Right atrium auricular region (tissue), 2 donors: ENCODE data around the gene ILK. TPM values are rescaled to one million over a fixed set of nuclear protein-coding genes. Genes with fewer than 3 reads are reported as not detected.

Experiments
- DNase-seq: peaks from one replicate; pipeline ENCODE4 v3.0.0-alpha.2; 2019; ENCODE audit warnings: low spot score
- H3K27ac ChIP-seq, 2 donors: fragments of 200-600 bp; sonication (generic); 1 replicate in 1 of 2; 2 replicates in 1 of 2; pipeline ENCODE4 v1.5.1; 2016 to 2019
- H3K27me3 ChIP-seq, 2 donors: fragments of 200-600 bp; sonication (generic); one replicate each; pipeline versions ENCODE4 v1.5.1 to v1.6.0; 2017 to 2019
- H3K36me3 ChIP-seq: fragments of 200-600 bp; sonication (generic); one replicate; pipeline ENCODE4 v1.5.1; 2016
- H3K4me1 ChIP-seq, 2 donors: fragments of 200-600 bp; sonication (generic); one replicate each; pipeline versions ENCODE4 v1.5.1 to v1.6.0; 2017 to 2019
- H3K4me3 ChIP-seq, 2 donors: fragments of 200-600 bp; sonication (generic); 1 replicate in 1 of 2; 2 replicates in 1 of 2; pipeline ENCODE4 v1.5.1; 2017 to 2019; ENCODE audit warnings: mild to moderate bottlenecking in 1 of 2, moderate library complexity in 1 of 2
- H3K9me3 ChIP-seq, 2 donors: fragments of 200-600 bp; sonication (generic); one replicate each; pipeline ENCODE4 v1.5.1; 2019
- total RNA-seq, 2 donors: library from RNA; depleted of rRNA; stranded (reverse); fragments of >200 nt; gene quantifications; one replicate each; pipeline ENCODE4 v1.1.0, GENCODE V29; 2016
- TF ChIP-seq, protein P1 (sequence below), 2 donors: fragments of 200-600 bp; sonication (generic); IDR thresholded peaks; one replicate each; pipeline ENCODE4 v1.5.1; 2019; ENCODE audit warnings: antibody characterized with exemption in 2 of 2

The ILK gene
- total RNA-seq, 2 donors from 2014 or later = 142 to 193 TPM

GRCh38 chr11:6626971-6627761, 23.6 kb downstream of the ILK start:
- H3K36me3 ChIP-seq = peaks cover 44% of the 10 kb centered on the region

DNA sequence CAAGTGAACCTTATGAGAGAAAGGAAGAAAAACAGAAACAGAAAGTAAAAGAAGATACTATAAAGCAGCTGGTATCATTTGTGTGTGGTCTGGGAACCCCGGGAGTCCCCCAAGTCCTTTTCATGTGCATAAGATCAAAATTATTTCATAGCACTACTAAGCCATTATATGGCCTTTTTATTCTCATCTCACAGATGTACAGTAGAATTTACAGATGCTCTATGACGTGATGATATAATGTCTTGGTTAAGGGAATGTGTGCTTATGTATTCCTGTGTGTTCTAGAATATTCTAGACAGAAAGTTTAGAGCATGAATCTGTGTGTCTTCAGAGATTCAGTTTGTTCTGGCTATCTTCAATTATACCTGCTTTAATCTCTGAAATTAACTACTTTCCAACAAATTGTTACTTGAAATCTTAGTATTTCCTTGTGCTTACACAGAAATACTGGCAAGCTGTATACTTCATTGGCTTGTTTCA, 24.2 kb downstream of the ILK start:
- no peak overlapping the region for H3K27ac ChIP-seq
- no peaks in the 10 kb centered on the region for H3K27me3 ChIP-seq
- H3K36me3 ChIP-seq = peaks cover 49% of the 10 kb centered on the region
- TF ChIP-seq, protein P1, sequence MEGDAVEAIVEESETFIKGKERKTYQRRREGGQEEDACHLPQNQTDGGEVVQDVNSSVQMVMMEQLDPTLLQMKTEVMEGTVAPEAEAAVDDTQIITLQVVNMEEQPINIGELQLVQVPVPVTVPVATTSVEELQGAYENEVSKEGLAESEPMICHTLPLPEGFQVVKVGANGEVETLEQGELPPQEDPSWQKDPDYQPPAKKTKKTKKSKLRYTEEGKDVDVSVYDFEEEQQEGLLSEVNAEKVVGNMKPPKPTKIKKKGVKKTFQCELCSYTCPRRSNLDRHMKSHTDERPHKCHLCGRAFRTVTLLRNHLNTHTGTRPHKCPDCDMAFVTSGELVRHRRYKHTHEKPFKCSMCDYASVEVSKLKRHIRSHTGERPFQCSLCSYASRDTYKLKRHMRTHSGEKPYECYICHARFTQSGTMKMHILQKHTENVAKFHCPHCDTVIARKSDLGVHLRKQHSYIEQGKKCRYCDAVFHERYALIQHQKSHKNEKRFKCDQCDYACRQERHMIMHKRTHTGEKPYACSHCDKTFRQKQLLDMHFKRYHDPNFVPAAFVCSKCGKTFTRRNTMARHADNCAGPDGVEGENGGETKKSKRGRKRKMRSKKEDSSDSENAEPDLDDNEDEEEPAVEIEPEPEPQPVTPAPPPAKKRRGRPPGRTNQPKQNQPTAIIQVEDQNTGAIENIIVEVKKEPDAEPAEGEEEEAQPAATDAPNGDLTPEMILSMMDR (IDR thresholded peaks at IDR 0.05) = no peak
- H3K9me3 ChIP-seq = no peaks in the 10 kb centered on the region
- no peaks in the 10 kb centered on the region for H3K4me1 ChIP-seq
- no peak for DNase-seq
- H3K4me3 ChIP-seq = no peak overlapping the region

More at GRCh38 chr11:6626971-6627761, 23.6 kb downstream of the ILK start:
- Histone ChIP-seq H3K4me1 (no peaks in the 10 kb centered on the region), H3K9me3 (no peaks in the 10 kb centered on the region), H3K27ac (no peak overlapping the region), H3K4me3 (no peak overlapping the region), H3K27me3 (no peaks in the 10 kb centered on the region)
- no peak for DNase-seq
- TF ChIP-seq, protein P1 (IDR thresholded peaks at IDR 0.05) = no peak

DNA sequence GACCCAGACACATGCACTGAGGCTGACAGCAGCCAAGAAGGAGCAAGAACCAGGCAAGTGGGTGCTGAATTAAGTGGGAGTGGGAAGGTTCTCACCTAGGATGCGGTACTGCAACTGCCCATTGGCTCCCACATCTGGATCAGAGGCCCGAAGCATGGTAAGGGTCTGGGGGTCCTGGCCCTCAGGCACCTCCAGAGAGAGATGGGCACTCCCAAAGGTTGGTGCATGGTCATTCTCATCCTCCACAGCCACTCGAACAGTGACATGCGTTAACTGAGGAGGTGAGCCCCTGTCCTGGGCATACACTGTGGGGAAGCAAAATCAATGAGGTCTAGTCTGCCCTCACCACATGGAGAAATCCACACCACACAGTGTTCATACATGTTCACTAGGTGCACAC, 25.0 kb downstream of the ILK start:
- H3K27me3 ChIP-seq = no peaks in the 10 kb centered on the region
- H3K27ac ChIP-seq = no peak overlapping the region
- no peak for DNase-seq
- H3K36me3 ChIP-seq = peaks cover 57% of the 10 kb centered on the region
- TF ChIP-seq, protein P1 (IDR thresholded peaks at IDR 0.05) = no peak
- peaks cover 0 to 6% of the 10 kb centered on the region in 2 donors for H3K4me1 ChIP-seq
- H3K4me3 ChIP-seq = no peak overlapping the region
- no peaks in the 10 kb centered on the region for H3K9me3 ChIP-seq

- H3K36me3 ChIP-seq = peaks cover 60% of the 10 kb centered on the region
- no peaks in the 10 kb centered on the region for H3K9me3 ChIP-seq
- H3K27me3 ChIP-seq = no peaks in the 10 kb centered on the region
- H3K4me1 ChIP-seq = peaks cover 0 to 13% of the 10 kb centered on the region in 2 donors
- H3K4me3 ChIP-seq = no peak overlapping the region
- DNase-seq = no peak
- H3K27ac ChIP-seq = no peak overlapping the region
- TF ChIP-seq, protein P1 (IDR thresholded peaks at IDR 0.05) = no peak
Measured at GRCh38 chr11:6629573-6629891, 26.0 kb downstream of the ILK start.

DNA sequence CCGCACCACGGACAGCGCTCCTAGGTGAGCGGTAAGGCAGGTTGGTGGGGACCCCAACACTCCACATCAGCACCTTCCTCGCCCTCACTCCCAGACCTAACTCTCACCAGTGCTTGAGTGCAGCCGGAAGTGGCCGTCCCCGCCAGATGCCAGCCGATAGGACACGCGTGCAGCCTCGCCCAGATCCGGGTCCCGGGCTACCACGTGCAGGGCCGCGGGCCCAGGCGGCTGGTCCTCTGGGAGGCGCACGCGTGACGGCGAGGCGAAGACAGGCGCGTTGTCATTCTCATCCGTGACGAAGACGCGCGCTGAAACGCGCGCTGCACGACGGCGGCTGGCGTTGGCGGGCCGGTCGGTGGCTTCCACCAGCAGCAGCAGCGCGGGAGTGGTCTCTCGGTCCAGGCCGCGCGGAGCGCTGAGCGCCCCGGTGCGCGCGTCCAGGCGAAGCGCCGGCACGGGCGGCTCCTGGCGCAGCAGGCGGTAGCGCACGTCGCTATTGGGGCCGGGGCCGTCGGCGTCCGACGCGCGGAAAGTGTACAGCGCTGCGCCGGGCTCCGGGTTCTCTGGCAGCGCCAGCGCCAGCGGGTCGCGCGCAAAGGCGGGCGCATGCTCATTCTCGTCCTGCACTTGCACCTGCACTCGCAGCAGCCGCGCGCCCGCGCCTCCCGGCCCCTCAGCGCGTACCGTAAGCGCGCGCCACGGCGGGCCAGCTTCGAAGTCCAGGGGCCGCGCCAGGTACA, 26.5 kb downstream of the ILK start:
- no peak for DNase-seq
- H3K27ac ChIP-seq = no peak overlapping the region
- no peak overlapping the region for H3K4me3 ChIP-seq
- peaks cover 0 to 18% of the 10 kb centered on the region in 2 donors for H3K4me1 ChIP-seq
- TF ChIP-seq, protein P1 (IDR thresholded peaks at IDR 0.05) = no peak
- no peaks in the 10 kb centered on the region for H3K27me3 ChIP-seq
- no peaks in the 10 kb centered on the region for H3K9me3 ChIP-seq
- H3K36me3 ChIP-seq = peaks cover 57% of the 10 kb centered on the region
